NCI-H2081 treated with DMSO at 0.1 percent for 48 hours (cell line): Measurements from ENCODE around the gene CADPS2.

Experiments
- DNase-seq: peaks from one replicate; lab custom pipeline; 2025; lab: John Stamatoyannopoulos, UW

Gene CADPS2

GRCh38 chr7:122448893-122449589, 437.2 kb downstream of the CADPS2 start:
- no peak for DNase-seq

GRCh38 chr7:122442929-122443328, 443.3 kb downstream of the CADPS2 start:
- DNase-seq, result no peak

GRCh38 chr7:122438492-122438891, 447.8 kb downstream of the CADPS2 start:
- no peak for DNase-seq

GRCh38 chr7:122438006-122438405, 448.3 kb downstream of the CADPS2 start:
- DNase-seq, result no peak

- DNase-seq, result no peak
These were observed 452.5 kb downstream of the CADPS2 start for GRCh38 chr7:122433765-122434164.

- no peak for DNase-seq
These were observed 455.6 kb downstream of the CADPS2 start for GRCh38 chr7:122430710-122431109.

GRCh38 chr7:122429926-122430325, 456.3 kb downstream of the CADPS2 start:
- DNase-seq, result no peak

- no peak for DNase-seq
These were observed 460.5 kb downstream of the CADPS2 start for GRCh38 chr7:122425731-122426130.

GRCh38 chr7:122423591-122423990, 462.7 kb downstream of the CADPS2 start:
- no peak for DNase-seq

- DNase-seq, result no peak
These were observed 469.9 kb downstream of the CADPS2 start for GRCh38 chr7:122416336-122416735.

- DNase-seq, result no peak
These were observed 470.8 kb downstream of the CADPS2 start for GRCh38 chr7:122415510-122415909.

GRCh38 chr7:122413339-122413738, 472.9 kb downstream of the CADPS2 start:
- DNase-seq, result no peak

GRCh38 chr7:122412883-122413282, 473.4 kb downstream of the CADPS2 start:
- no peak for DNase-seq

GRCh38 chr7:122412441-122412840, 473.8 kb downstream of the CADPS2 start:
- DNase-seq, result no peak

GRCh38 chr7:122407195-122407594, 479.1 kb downstream of the CADPS2 start:
- no peak for DNase-seq

GRCh38 chr7:122403113-122403512, 483.1 kb downstream of the CADPS2 start:
- no peak for DNase-seq

- DNase-seq, result no peak
These were observed 484.0 kb downstream of the CADPS2 start for GRCh38 chr7:122402235-122402634.

- DNase-seq, result no peak
These were observed 488.9 kb downstream of the CADPS2 start for GRCh38 chr7:122397381-122397780.

- DNase-seq, result no peak
These were observed 491.7 kb downstream of the CADPS2 start for GRCh38 chr7:122394512-122394911.

GRCh38 chr7:122384528-122384927, 501.7 kb downstream of the CADPS2 start:
- no peak for DNase-seq

- DNase-seq, result no peak
These were observed 502.3 kb downstream of the CADPS2 start for GRCh38 chr7:122383934-122384333.

- DNase-seq, result no peak
These were observed 505.3 kb downstream of the CADPS2 start for GRCh38 chr7:122380992-122381391.

GRCh38 chr7:122379491-122379890, 506.8 kb downstream of the CADPS2 start:
- DNase-seq, result no peak

- DNase-seq, result no peak
These were observed 516.5 kb downstream of the CADPS2 start for GRCh38 chr7:122369756-122370155.
